Esophagus (tissue), 2 donors: ENCODE measurements around the gene TLE5. TPM values are rescaled to one million over a fixed set of nuclear protein-coding genes. Genes with fewer than 3 reads are reported as not detected.
"Not testable (repeated sequence)": the region's sequence is repeated elsewhere in the genome, so short reads cannot be mapped to it uniquely, and the experiment has no call there.

Experiments
- H3K27ac ChIP-seq, 2 donors: one replicate each; pipeline ENCODE4 v1.5.1; 2013; ENCODE audit warnings: low read depth in 2 of 2, mild to moderate bottlenecking in 2 of 2, inconsistent platforms in 1 of 2, low read length in 1 of 2, moderate library complexity in 1 of 2
- H3K27me3 ChIP-seq, 2 donors: one replicate each; pipeline ENCODE4 v1.6.1; 2013; ENCODE audit warnings: low read length in 2 of 2, control low read depth in 1 of 2, mild to moderate bottlenecking in 1 of 2; ENCODE audit not compliant: insufficient read depth in 2 of 2, control insufficient read depth in 1 of 2
- H3K36me3 ChIP-seq, 2 donors: one replicate each; pipeline ENCODE4 v1.6.1; 2013; ENCODE audit warnings: low read length in 1 of 2; ENCODE audit not compliant: control insufficient read depth in 2 of 2, insufficient read depth in 2 of 2
- H3K4me1 ChIP-seq, 2 donors: one replicate each; pipeline ENCODE4 v1.6.1; 2013; ENCODE audit warnings: low read length in 1 of 2; ENCODE audit not compliant: control insufficient read depth in 2 of 2, insufficient read depth in 2 of 2
- H3K4me3 ChIP-seq, 2 donors: one replicate each; pipeline ENCODE4 v1.5.1; 2013; ENCODE audit warnings: low read length in 2 of 2, mild to moderate bottlenecking in 2 of 2, low read depth in 1 of 2, moderate library complexity in 1 of 2
- H3K9me3 ChIP-seq, 2 donors: one replicate each; pipeline ENCODE4 v1.6.1; 2013; ENCODE audit warnings: mild to moderate bottlenecking in 2 of 2, low read depth in 1 of 2, low read length in 1 of 2, moderate library complexity in 1 of 2; ENCODE audit not compliant: control insufficient read depth in 2 of 2, insufficient read depth in 1 of 2
- WGBS, 2 donors: extraction: QIAGEN DNeasy Blood & Tissue Kit; methylation state at CpG; one replicate each; pipeline ENCODE4 v1.1.7; 2013; 5-methylcytosine and 5-hydroxymethylcytosine counted together
- polyA plus RNA-seq, 2 donors: library from polyadenylated mRNA; stranded (reverse); fragments of 200-250 nt; gene quantifications; one replicate each; pipeline ENCODE4 v1.2.3, GENCODE V29; 2013
- donor health status: healthy with polysubstance abuse.
- donor health status: Bipolar disorder and iron deficiency.

The TLE5 gene
- polyA plus RNA-seq, 2 donors, result 356 to 578 TPM

- H3K36me3 ChIP-seq, result peaks cover 0 to 2% of the 10 kb centered on the region in 2 donors
- no peaks in the 10 kb centered on the region for H3K9me3 ChIP-seq
These were observed 43.0 kb downstream of the TLE5 start for GRCh38 chr19:3019211-3019854.

GRCh38 chr19:3017923-3018322, 44.4 kb downstream of the TLE5 start:
- WGBS, 2 donors, result 90 to 99% methylated on average over 7 of the region's 7 CpGs
- Histone ChIP-seq H3K36me3 (peaks cover 0 to 2% of the 10 kb centered on the region in 2 donors), H3K4me1 (no peaks in the 10 kb centered on the region), H3K27me3 (no peaks in the 10 kb centered on the region), H3K27ac (no peak overlapping the region), H3K4me3 (no peak overlapping the region), H3K9me3 (no peaks in the 10 kb centered on the region)

More at GRCh38 chr19:3019211-3019854, 43.0 kb downstream of the TLE5 start:
- Histone ChIP-seq H3K4me3 (no peak overlapping the region), H3K27me3 (no peaks in the 10 kb centered on the region), H3K4me1 (no peaks in the 10 kb centered on the region), H3K27ac (no peak overlapping the region)
- 92 to 95% methylated on average over 28 of the region's 28 CpGs for WGBS, 2 donors

GRCh38 chr19:3015126-3016057, 46.9 kb downstream of the TLE5 start:
- Histone ChIP-seq H3K36me3 (peaks cover 0 to 10% of the 10 kb centered on the region in 2 donors), H3K4me3 (no peak overlapping the region), H3K9me3 (no peaks in the 10 kb centered on the region), H3K27me3 (no peaks in the 10 kb centered on the region), H3K4me1 (peaks cover 0 to 3% of the 10 kb centered on the region in 2 donors), H3K27ac (no peak overlapping the region)
- WGBS, 2 donors, result 92 to 94% methylated on average over 21 to 22 of the region's 22 CpGs

- peaks cover 0 to 11% of the 10 kb centered on the region in 2 donors for H3K36me3 ChIP-seq
- H3K4me3 ChIP-seq, result no peak overlapping the region
- peaks cover 0 to 3% of the 10 kb centered on the region in 2 donors for H3K4me1 ChIP-seq
- 96 to 98% methylated on average over 8 of the region's 8 CpGs for WGBS, 2 donors
- H3K27ac ChIP-seq, result no peak overlapping the region
- no peaks in the 10 kb centered on the region for H3K27me3 ChIP-seq
- no peaks in the 10 kb centered on the region for H3K9me3 ChIP-seq
These were observed 48.2 kb downstream of the TLE5 start for GRCh38 chr19:3014135-3014534.

- Histone ChIP-seq H3K9me3 (no peaks in the 10 kb centered on the region), H3K4me1 (peaks cover 0 to 3% of the 10 kb centered on the region in 2 donors), H3K4me3 (no peak overlapping the region), H3K27me3 (no peaks in the 10 kb centered on the region), H3K36me3 (peaks cover 0 to 15% of the 10 kb centered on the region in 2 donors), H3K27ac (no peak overlapping the region)
- 62 to 75% methylated on average over 7 of the region's 7 CpGs for WGBS, 2 donors
These were observed 49.0 kb downstream of the TLE5 start for GRCh38 chr19:3013263-3013725.

GRCh38 chr19:3012621-3013262, 49.6 kb downstream of the TLE5 start:
- Histone ChIP-seq H3K4me3 (no peak overlapping the region), H3K4me1 (peaks cover 0 to 3% of the 10 kb centered on the region in 2 donors), H3K27ac (no peak overlapping the region), H3K27me3 (no peaks in the 10 kb centered on the region), H3K9me3 (no peaks in the 10 kb centered on the region), H3K36me3 (peaks cover 0 to 15% of the 10 kb centered on the region in 2 donors)
- 79% methylated on average over 16 of the region's 16 CpGs for WGBS, 2 donors

- H3K4me3 ChIP-seq, H3K27me3 ChIP-seq, H3K4me1 ChIP-seq, H3K9me3 ChIP-seq, H3K27ac ChIP-seq: not testable (repeated sequence)
- 66 to 73% methylated on average over 13 of the region's 13 CpGs for WGBS, 2 donors
- H3K36me3 ChIP-seq, result peaks cover 0 to 15% of the 10 kb centered on the region in 2 donors
These were observed 50.2 kb downstream of the TLE5 start for GRCh38 chr19:3012059-3012458.

GRCh38 chr19:3010871-3011270, 51.4 kb downstream of the TLE5 start:
- peaks cover 0 to 2% of the 10 kb centered on the region in 2 donors for H3K9me3 ChIP-seq
- no peaks in the 10 kb centered on the region for H3K27me3 ChIP-seq
- peaks cover 0 to 3% of the 10 kb centered on the region in 2 donors for H3K4me1 ChIP-seq
- peaks cover 0 to 18% of the 10 kb centered on the region in 2 donors for H3K36me3 ChIP-seq
- 68 to 84% methylated on average over 13 of the region's 13 CpGs for WGBS, 2 donors
- no peak overlapping the region for H3K4me3 ChIP-seq
- no peak overlapping the region for H3K27ac ChIP-seq

- peaks cover 0 to 24% of the 10 kb centered on the region in 2 donors for H3K36me3 ChIP-seq
- peaks cover 0 to 3% of the 10 kb centered on the region in 2 donors for H3K4me1 ChIP-seq
- no peak overlapping the region for H3K27ac ChIP-seq
- no peak overlapping the region for H3K4me3 ChIP-seq
- H3K27me3 ChIP-seq, result no peaks in the 10 kb centered on the region
- WGBS, 2 donors, result 77 to 80% methylated on average over 6 of the region's 6 CpGs
- peaks cover 0 to 2% of the 10 kb centered on the region in 2 donors for H3K9me3 ChIP-seq
These were observed 53.3 kb downstream of the TLE5 start for GRCh38 chr19:3008994-3009393.
